Thyroid gland (tissue), 4 donors: ENCODE data around the gene INSC. TPM values are rescaled to one million over a fixed set of nuclear protein-coding genes. Genes with fewer than 3 reads are reported as not detected.
A peak's percentile ranks its signal among the peaks of the same experiment; 100 is the strongest.

ENCODE experiments used
- DNase-seq, 2 donors: peaks; one replicate each; pipeline ENCODE4 v3.0.0-alpha.2; 2019
- H3K27ac ChIP-seq, 3 donors: fragments of 200-600 bp; sonication (generic); 1 replicate in 2 of 3; 2 replicates in 1 of 3; pipeline ENCODE4 v1.5.1; 2016 to 2019; ENCODE audit warnings: mild to moderate bottlenecking in 1 of 3, moderate library complexity in 1 of 3
- H3K27me3 ChIP-seq: fragments of 200-600 bp; sonication (generic); one replicate; pipeline ENCODE4 v1.5.1; 2019
- H3K36me3 ChIP-seq, 2 donors: fragments of 200-600 bp; sonication (generic); one replicate each; pipeline ENCODE4 v1.5.1; 2016 to 2019
- H3K4me1 ChIP-seq, 2 donors: fragments of 200-600 bp; sonication (generic); one replicate each; pipeline ENCODE4 v1.5.1; 2017 to 2019
- H3K4me3 ChIP-seq, 3 donors: fragments of 200-600 bp; sonication (generic); replicated peaks in 1 of 3; 1 replicate in 2 of 3; 2 replicates in 1 of 3; pipeline ENCODE4 v1.5.1; 2016; ENCODE audit warnings: mild to moderate bottlenecking in 1 of 3
- H3K9me3 ChIP-seq: fragments of 200-600 bp; sonication (generic); one replicate; pipeline ENCODE4 v1.5.1; 2017
- CTCF ChIP-seq, 6 experiments: fragments of 200-600 bp in 3 of 6; fragments of 450-650 bp in 3 of 6; sonication (generic) in 3 of 6; IDR thresholded peaks; one replicate each; pipeline ENCODE4 v1.5.1; 2016 to 2019; ENCODE audit warnings: antibody characterized with exemption in 6 of 6, mild to moderate bottlenecking in 2 of 6, inconsistent platforms in 1 of 6, moderate library complexity in 1 of 6
- POLR2A ChIP-seq, 2 donors: fragments of 450-650 bp; IDR thresholded peaks; one replicate each; pipeline ENCODE4 v1.6.1; 2017; ENCODE audit warnings: antibody characterized with exemption in 2 of 2, mild to moderate bottlenecking in 2 of 2, moderate library complexity in 1 of 2
- WGBS, 2 donors: methylation state at CpG; one replicate each; pipeline ENCODE4 v1.1.5; 2017; 5-methylcytosine and 5-hydroxymethylcytosine counted together
- intact Hi-C: fragments of 100-400 bp; cut with DNase I; formaldehyde crosslinking; loops from one replicate; pipeline ENCODE4 v1.15.1; 2023
- total RNA-seq, 4 donors: library from RNA; depleted of rRNA; stranded (reverse); fragments of >200 nt; gene quantifications; one replicate each; pipeline ENCODE4 v1.2.3, GENCODE V29; 2016

INSC gene
- total RNA-seq, 4 donors from 2014 or later: 0.38 to 1.2 (median 0.54) TPM; not detected in 1

- DNase-seq: no peak
- no peaks in the 10 kb centered on the region for H3K4me1 ChIP-seq
- no peak for TF ChIP-seq CTCF (IDR thresholded peaks at IDR 0.05)
- no peak for TF ChIP-seq POLR2A (IDR thresholded peaks at IDR 0.05)
- intact Hi-C loops: loop anchor here (5.0 kb wide), 1 partner anchor 97 kb away; no protein-coding TSS in a partner anchor
- no peaks in the 10 kb centered on the region for H3K36me3 ChIP-seq
- WGBS, 2 donors: 86 to 89% methylated on average over 10 of the region's 10 CpGs
- no peaks in the 10 kb centered on the region for H3K9me3 ChIP-seq
- no peak overlapping the region for H3K27ac ChIP-seq
- no peaks in the 10 kb centered on the region for H3K27me3 ChIP-seq
- no peak overlapping the region for H3K4me3 ChIP-seq
Measured at GRCh38 chr11:15204711-15205110, 90.0 kb downstream of the INSC start.

- intact Hi-C loops: loop anchor here (5.0 kb wide), 1 partner anchor 99 kb away; no protein-coding TSS in a partner anchor
- 69 to 82% methylated on average over 2 of the region's 2 CpGs for WGBS, 2 donors
- H3K36me3 ChIP-seq: no peaks in the 10 kb centered on the region
- no peak overlapping the region for H3K27ac ChIP-seq
- no peak for TF ChIP-seq CTCF (IDR thresholded peaks at IDR 0.05)
- no peak for TF ChIP-seq POLR2A (IDR thresholded peaks at IDR 0.05)
- no peak for DNase-seq
- no peaks in the 10 kb centered on the region for H3K4me1 ChIP-seq
- H3K4me3 ChIP-seq: no peak overlapping the region
- no peaks in the 10 kb centered on the region for H3K27me3 ChIP-seq
- H3K9me3 ChIP-seq: no peaks in the 10 kb centered on the region
Measured at GRCh38 chr11:15206791-15207190, 92.1 kb downstream of the INSC start.

GRCh38 chr11:15208378-15209222 is 93.9 kb downstream of the INSC start:
- TF ChIP-seq POLR2A (IDR thresholded peaks at IDR 0.05): no peak
- TF ChIP-seq CTCF (IDR thresholded peaks at IDR 0.05): peak; percentile 57 to 91 (median 80)
- Histone ChIP-seq H3K4me1 (no peaks in the 10 kb centered on the region), H3K4me3 (no peak overlapping the region), H3K36me3 (no peaks in the 10 kb centered on the region), H3K27ac (no peak overlapping the region), H3K9me3 (no peaks in the 10 kb centered on the region), H3K27me3 (no peaks in the 10 kb centered on the region)
- DNase-seq: peak; percentile 65 to 75
- intact Hi-C loops: loop anchor here (5.0 kb wide), 1 partner anchor 101 kb away; no protein-coding TSS in a partner anchor
- 16 to 22% methylated on average over 9 to 10 of the region's 10 CpGs for WGBS, 2 donors

GRCh38 chr11:15212876-15213275 is 98.2 kb downstream of the INSC start:
- DNase-seq: no peak
- Histone ChIP-seq H3K4me1 (no peaks in the 10 kb centered on the region), H3K4me3 (no peak overlapping the region), H3K36me3 (no peaks in the 10 kb centered on the region), H3K9me3 (no peaks in the 10 kb centered on the region), H3K27ac (no peak overlapping the region), H3K27me3 (no peaks in the 10 kb centered on the region)
- WGBS, 2 donors: 93 to 97% methylated on average over 4 of the region's 4 CpGs
- TF ChIP-seq CTCF (IDR thresholded peaks at IDR 0.05) (no peak), POLR2A (IDR thresholded peaks at IDR 0.05) (no peak)
- intact Hi-C loops: no loop called here
